Panc1 (cell line): ENCODE measurements around the gene CREB3.

Source experiments
- POLR2AphosphoS5 ChIP-seq: IDR thresholded peaks from 2 replicates; pipeline ENCODE4 v1.6.1; 2012; ENCODE audit warnings: mild to moderate bottlenecking, low read depth, low read length, moderate library complexity
- SIN3A ChIP-seq: IDR thresholded peaks from 2 replicates; pipeline ENCODE4 v1.6.1; 2012; ENCODE audit warnings: low read depth, mild to moderate bottlenecking, low read length, moderate library complexity, borderline replicate concordance; ENCODE audit not compliant: insufficient read depth
- TF ChIP-seq, protein P1 (sequence below): fragments of 450-650 bp; IDR thresholded peaks from 2 replicates; pipeline ENCODE4 v1.5.1; 2017; ENCODE audit warnings: mild to moderate bottlenecking
- TF ChIP-seq, protein P2 (sequence below), 2 experiments: IDR thresholded peaks; 2 replicates each; pipeline ENCODE4 v1.6.1; 2011 to 2012; ENCODE audit warnings: low read depth in 2 of 2, control low read depth in 1 of 2, low read length in 1 of 2, mild to moderate bottlenecking in 1 of 2, moderate library complexity in 1 of 2; ENCODE audit not compliant: insufficient read depth in 1 of 2

DNA sequence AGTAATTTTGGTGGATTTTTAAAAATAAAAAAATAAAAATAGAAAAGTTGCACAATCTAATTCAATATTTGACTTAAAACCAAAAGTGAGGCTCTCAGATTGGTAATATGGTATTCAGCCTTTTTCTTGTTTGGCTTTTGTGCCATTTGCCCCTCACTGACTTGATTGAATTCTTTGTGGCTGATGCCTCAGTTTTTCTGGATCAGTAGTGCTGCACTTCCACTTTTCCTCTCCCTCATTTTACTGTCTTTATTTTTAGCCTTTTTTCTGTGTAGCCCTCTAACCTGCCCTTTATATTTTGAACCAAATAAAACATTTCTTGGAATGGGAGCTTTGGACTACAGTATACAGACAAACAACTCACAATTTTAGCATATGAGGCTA is 25.4 kb downstream of the CREB3 start:
- TF ChIP-seq, protein P1, sequence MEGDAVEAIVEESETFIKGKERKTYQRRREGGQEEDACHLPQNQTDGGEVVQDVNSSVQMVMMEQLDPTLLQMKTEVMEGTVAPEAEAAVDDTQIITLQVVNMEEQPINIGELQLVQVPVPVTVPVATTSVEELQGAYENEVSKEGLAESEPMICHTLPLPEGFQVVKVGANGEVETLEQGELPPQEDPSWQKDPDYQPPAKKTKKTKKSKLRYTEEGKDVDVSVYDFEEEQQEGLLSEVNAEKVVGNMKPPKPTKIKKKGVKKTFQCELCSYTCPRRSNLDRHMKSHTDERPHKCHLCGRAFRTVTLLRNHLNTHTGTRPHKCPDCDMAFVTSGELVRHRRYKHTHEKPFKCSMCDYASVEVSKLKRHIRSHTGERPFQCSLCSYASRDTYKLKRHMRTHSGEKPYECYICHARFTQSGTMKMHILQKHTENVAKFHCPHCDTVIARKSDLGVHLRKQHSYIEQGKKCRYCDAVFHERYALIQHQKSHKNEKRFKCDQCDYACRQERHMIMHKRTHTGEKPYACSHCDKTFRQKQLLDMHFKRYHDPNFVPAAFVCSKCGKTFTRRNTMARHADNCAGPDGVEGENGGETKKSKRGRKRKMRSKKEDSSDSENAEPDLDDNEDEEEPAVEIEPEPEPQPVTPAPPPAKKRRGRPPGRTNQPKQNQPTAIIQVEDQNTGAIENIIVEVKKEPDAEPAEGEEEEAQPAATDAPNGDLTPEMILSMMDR, result no peak
- TF ChIP-seq POLR2AphosphoS5 (no peak), SIN3A (no peak)
- TF ChIP-seq, protein P2, sequence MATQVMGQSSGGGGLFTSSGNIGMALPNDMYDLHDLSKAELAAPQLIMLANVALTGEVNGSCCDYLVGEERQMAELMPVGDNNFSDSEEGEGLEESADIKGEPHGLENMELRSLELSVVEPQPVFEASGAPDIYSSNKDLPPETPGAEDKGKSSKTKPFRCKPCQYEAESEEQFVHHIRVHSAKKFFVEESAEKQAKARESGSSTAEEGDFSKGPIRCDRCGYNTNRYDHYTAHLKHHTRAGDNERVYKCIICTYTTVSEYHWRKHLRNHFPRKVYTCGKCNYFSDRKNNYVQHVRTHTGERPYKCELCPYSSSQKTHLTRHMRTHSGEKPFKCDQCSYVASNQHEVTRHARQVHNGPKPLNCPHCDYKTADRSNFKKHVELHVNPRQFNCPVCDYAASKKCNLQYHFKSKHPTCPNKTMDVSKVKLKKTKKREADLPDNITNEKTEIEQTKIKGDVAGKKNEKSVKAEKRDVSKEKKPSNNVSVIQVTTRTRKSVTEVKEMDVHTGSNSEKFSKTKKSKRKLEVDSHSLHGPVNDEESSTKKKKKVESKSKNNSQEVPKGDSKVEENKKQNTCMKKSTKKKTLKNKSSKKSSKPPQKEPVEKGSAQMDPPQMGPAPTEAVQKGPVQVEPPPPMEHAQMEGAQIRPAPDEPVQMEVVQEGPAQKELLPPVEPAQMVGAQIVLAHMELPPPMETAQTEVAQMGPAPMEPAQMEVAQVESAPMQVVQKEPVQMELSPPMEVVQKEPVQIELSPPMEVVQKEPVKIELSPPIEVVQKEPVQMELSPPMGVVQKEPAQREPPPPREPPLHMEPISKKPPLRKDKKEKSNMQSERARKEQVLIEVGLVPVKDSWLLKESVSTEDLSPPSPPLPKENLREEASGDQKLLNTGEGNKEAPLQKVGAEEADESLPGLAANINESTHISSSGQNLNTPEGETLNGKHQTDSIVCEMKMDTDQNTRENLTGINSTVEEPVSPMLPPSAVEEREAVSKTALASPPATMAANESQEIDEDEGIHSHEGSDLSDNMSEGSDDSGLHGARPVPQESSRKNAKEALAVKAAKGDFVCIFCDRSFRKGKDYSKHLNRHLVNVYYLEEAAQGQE (IDR thresholded peaks at IDR 0.05; ENCODE audit: insufficient read depth in 1 of 2, low read depth in 2 of 2, low read length in 1 of 2), result no peak
